Cerebellar nuclear complex (tissue), 1 donor: ENCODE measurements around the gene TMEM176A.
"Not testable (repeated sequence)": the region's sequence is repeated elsewhere in the genome, so short reads cannot be mapped to it uniquely, and the experiment has no call there.

Experiments used
- DNase-seq, 2 experiments: peaks; one replicate each; lab custom pipeline; 2025; lab: John Stamatoyannopoulos, UW

The TMEM176A gene

DNA sequence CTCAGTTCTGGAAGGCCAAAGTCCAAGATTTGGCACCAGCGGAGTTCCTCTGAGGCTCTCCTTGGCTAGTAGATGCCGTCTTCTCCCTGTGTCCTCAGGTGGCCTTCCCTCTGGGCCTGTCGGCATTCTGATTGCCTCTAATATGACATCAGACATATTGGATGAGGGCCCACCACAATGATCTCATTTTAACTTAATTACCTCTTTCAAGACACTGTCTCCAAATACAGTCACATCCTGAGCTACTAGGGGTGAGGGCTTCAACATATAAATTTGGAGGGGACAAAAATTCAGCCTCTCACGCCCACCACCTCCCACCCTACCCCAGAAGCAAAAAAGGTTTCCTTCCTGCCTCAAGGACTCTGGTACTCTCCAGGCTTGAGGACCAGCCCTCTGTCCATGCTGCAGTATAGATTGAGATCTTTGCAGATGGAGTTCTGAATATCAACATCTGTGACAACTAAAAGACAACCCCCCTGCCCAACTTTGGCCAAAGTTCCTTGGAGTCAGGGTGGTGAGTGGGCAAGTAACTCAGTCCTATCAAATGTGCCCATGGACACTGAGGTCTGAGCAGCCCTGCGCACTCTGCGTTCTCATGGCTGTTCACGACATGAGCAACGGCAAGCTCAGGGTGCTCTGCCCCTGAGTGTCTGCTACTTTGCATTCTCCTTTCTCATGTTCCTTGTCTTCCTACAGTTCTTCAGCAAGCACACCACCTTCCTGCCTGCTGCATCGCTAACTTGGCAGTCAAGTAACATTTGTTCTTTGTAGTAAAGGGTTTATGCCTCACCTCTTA, 11.9 kb upstream of the TMEM176A start:
- DNase-seq, result no peak

DNA sequence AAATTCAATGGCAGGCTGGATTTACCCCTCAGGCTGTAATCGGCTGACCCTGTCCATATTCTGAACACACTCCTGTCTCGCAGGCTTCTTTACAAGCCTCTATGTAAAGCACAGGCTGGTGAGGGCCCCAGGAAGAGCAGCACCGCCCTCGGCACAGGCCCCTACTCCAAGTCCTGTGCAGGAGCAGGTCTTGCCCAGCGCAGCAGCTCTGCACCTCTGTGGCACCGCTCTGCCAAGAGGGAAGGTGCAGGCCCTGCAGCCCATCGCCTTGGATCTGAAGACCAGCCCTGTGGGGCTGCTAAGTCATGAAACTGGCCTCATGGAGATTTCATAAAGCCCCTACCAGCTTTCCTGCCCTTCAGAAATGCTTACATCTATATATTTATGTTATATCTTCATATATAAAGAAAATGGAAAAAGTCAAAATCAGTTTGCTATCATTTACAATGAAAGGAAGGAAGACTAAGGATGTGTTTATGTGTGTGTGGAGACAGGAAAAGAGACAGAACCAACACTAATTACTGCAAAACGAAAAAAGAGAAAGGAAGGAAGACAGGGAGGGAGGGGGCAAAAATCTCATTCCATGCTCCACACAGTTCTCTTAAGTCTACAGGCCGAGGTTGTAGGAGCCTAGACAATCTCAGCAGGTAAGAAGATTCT, 10.0 kb upstream of the TMEM176A start:
- DNase-seq, result no peak

DNA sequence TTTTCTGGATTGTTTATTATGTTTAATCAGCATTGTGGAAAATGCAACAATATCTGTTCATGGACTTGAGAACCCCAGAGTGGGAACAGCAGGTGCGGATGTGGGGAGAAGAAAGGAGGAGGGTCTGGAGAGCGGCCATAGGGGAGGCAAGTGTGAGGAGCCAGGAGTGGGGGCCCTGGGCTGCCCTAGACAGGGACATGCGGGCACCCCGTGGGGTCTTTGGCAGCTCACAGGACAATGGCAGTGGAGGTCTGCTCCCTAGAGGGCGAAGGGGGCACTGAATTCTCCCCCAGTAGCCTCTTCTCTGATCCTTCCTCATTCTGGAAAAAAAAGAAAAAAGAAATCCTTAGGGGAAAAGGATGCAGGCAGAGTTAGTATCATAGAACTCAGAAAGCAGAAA, 9.3 kb upstream of the TMEM176A start:
- no peak for DNase-seq

DNA sequence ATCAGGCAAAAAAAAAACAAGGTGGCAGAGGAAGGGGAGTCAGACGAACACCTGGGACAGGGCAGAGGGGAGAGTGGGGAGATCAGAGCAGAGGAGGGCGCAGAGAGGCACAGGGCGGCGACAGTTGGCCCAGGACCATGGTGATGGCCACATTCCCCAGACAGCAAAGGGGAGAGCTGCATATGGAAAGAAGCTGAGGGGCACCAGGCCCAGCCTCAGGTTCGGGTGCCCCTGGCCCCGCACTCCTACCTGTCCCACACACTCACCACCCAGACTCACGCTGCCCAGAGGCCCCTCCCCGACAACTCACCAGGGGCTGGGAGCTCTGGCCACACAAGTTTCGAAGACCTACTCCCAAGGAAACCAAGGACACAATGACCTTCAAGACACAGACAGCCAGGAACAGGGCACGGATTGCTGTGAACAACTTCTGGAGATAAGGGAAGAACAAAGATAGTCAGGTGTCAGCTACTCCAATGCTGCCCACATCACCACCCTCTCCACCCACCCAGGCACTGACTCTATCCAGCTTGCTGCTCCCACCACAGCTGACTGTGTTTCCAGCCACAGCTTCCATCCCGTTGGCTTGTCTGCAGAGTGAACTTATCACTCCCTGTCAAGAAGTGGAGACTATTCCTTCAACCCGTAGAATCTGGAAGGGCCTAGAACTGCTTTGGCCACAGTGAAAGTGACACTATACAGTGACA, 8.7 kb upstream of the TMEM176A start:
- no peak for DNase-seq

DNA sequence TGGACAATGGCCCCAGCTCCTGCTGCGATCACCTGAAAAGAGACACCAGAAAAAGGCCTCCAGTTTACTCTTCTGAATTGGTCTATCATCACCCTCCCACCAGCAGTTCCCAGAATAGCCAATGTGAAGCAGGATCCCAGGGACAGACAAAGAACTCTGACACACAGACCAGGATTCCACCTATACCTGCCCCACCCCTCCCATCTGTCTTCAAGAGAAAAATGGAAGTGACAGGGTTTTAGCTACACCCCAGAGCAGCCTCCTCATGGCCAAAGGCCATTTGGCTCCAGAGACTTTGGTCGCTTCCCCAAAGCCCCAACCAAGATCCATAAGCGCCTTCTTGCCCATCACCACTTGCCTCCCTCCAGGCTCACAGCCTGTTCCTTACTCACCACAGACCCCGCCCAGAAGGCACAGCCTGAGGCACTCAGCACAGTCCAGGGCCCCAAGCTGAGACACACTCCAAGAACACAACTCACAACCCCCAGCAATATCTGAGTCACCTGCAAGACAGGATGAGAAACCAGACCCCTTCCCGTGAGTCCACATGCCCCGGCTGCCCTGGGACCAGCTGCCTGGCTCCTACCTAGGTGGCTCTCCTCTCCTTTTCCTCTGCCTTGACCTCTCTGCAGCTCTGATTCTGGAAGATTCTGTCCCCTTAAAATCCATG, 6.9 kb upstream of the TMEM176A start:
- DNase-seq, result no peak

DNA sequence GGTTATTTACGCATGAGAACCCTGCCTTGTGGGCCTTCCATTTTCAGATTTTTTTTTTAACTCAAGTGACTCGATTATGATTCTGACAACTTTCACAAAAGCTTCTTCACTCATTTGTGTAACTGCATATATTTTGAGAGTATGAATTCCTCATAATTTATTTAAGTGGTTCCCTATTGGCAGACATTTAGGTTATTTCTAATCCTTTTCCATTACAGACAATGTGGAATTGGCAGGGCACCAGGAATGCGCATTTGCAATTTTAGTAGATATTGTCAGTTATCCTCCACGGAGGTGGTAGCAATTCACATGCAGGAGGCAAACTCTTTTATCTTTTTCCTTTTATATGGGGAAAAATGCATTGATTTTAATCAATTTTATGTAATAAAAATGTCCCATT, 2.9 kb upstream of the TMEM176A start:
- no peak for DNase-seq

DNA sequence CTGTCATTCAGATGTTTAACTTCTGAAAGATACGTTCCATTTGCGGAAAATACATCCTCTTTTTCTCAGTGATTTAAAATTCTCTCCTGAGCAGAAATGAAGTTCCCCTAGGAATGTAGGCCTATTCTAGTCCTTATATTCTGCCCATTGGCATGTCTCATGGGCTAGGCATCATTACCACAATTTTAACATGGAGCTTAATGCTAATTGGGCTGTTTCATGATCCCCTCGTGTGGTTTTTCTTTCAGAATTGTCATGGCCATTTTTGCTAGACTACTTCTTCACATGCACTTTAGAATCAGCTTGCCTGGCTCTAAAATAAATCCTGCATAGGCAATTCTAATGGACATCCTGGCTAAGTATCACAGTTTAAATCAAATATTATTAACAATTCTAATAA, 1.4 kb upstream of the TMEM176A start:
- no peak for DNase-seq

DNA sequence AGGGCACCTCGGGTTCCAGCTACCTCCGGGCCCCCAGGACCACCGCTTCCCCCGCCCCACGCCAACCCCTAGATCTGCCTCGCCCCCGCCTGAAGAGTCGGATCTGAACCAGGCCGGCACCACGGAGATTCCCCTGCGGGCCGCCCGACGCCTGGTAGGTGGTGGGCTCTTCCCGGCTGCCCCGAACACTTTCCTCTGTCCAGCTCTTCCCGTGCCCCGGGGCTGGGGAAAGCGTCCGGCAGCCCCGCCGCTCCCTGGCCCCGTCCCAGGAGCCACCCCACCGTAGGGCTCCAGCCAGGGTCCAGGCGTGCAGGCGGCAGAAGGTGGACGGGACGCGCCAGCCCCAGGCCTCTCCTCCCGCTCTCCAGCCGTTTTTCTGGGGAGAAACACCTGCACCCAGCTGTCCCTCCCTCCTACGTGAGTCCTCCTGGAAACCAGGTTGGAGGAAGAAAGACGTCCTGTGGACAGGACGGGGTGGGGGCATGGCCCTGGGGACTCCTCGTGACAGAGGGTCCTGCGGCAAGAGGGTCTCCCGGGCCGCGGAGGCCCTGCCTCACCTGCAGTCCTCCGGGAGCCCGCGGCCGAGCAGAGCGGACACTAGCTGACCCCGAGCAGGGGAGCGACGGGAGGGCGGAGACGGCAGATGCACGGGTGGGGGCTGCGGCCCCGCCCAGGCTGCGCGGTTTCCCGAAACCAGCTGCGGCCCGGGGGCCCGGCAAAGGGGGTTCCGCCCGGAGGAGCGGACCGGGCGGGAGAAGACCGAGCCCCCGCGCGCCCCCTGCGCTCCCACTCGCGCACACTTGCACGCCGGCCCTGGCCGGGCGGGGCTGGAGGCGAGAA, 608 bp upstream of the TMEM176A start, which contains the start of gene TMEM176B:
Gene TMEM176B, minus strand, starts transcription at position 624 of the 840 bp plus-strand sequence. CDS start 3,795 bp downstream, outside the sequence.
- no peak for DNase-seq

DNA sequence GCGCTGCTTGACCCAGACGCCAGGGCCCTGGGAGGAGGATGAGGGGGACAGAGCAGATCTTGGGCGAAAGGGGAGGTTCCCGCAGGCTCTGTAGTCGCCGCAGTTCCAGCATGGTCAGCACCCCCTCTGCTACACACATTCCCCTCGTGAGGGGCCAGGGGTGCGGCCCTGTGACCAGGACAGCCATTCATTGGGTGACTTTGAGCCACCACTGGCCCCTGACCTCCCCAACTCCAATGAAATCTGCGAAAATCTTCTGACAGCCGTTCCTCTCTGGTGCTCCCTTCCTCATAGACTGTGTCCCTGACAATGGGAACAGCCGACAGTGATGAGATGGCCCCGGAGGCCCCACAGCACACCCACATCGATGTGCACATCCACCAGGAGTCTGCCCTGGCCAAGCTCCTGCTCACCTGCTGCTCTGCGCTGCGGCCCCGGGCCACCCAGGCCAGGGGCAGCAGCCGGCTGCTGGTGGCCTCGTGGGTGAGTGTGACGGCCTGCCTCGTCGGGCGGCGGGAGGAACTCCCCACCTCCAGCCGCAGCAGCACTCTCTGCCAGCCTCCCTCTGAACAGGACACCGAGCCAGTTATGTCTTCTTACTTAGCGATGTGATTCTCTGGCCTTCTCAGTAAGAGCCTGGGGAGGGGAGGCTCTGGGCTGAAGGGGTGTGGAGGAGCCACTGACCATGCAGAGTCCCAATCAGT, 825 bp downstream of the TMEM176A start:
- DNase-seq, result no peak

DNA sequence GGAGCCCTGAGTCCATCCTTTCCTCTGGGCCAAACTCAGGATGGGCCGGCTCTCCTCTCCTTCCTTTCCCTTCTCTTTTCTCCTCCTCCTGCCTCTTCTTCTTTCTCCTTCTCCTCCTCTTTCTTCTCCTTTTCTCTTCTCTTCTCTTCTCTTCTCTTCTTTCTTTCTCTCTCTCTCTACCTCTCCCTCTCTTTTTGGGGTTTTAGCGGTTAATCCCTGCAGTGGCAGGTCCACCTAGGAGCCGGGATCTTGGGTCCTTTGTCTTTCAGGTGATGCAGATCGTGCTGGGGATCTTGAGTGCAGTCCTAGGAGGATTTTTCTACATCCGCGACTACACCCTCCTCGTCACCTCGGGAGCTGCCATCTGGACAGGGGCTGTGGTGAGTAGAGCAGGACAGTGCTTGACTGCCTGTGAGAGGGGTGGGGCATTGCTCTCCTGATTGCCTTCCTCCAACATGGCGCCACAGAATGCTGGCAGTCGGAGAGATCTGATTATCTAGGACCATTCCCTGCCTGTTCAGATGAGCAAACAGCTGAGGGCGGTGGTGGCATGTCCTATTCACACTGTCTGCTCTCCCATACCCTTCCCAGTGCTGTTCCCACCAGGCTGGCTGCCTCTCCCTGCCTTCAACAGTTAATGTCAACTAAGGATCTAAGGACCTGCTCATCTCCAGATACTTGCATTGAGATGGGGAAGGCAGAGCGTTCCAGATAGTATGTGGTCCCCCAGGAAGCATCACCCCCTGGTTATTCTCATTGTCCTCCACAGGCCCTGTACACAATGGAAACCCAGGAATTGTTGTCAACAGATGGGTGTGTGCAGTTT, 1.6 kb downstream of the TMEM176A start:
- DNase-seq, result no peak

DNA sequence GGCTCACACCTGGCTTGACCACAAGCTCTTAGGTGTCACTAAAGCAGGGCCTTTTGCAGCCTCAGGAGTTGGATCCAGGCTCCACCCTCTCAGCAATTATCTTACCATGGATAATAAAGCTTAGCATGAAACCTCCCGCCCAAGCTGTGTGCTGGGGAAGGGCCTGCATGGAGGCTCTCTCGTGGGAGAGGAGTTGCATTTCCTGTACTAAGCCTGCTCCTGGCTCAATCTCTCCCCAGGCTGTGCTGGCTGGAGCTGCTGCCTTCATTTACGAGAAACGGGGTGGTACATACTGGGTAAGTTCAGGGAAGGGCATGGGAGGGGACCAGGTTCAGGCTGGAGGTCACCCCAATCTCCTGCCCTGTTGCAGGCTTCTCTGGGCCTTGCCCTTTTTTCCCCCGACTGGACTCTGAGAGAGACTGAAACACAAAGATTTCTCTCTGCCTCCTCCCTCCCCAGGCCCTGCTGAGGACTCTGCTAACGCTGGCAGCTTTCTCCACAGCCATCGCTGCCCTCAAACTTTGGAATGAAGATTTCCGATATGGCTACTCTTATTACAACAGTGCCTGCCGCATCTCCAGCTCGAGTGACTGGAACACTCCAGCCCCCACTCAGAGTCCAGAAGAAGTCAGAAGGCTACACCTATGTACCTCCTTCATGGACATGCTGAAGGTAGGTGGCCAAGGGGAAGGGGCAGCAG, 2.7 kb downstream of the TMEM176A start:
- no peak for DNase-seq

DNA sequence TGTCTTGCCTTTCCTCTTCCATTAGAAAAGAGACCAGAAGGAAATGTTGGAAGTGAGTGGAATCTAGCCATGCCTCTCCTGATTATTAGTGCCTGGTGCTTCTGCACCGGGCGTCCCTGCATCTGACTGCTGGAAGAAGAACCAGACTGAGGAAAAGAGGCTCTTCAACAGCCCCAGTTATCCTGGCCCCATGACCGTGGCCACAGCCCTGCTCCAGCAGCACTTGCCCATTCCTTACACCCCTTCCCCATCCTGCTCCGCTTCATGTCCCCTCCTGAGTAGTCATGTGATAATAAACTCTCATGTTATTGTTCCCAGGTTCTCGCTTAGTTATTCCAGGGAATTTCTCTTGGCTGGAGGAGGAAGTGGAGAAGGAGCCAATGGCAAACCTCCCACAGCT, 4.2 kb downstream of the TMEM176A start:
- no peak for DNase-seq

DNA sequence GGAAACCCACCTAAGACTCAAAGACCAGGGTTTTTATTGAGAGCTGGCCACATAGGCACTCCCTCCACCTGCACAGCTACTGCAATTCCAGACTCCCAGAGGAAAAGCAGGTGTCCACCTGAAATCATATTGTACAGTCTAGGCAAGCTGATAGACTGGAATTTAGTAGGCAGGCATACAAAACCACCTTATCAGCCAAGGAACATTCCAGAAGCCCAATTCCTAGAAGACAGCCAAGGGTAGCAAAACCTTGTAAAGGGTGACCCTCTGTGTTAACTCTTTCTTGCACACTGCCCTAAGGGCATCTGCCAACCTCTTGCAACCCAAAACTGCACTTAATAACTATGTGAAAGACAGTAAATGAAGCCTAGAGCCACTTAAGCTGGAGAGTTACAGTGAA, 5.3 kb downstream of the TMEM176A start:
- no peak for DNase-seq

DNA sequence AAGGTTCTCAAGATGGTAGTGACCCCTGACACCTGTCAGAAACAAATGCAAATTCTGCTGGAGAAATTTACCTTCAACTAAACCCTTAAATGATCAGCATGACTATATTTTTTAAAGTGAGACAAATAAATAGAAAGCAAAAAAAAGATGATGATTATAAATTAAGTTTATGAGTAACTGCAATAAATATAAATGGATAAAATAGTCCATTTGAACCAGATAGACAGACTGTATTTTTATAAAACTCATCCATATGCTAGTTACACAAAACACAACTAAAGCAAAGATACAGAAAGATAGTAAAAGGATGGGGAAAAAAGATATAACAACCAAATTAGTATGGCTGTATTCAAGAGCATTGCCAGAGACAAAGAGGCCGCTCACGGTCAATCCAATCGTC, 5.9 kb downstream of the TMEM176A start:
- DNase-seq, result no peak

DNA sequence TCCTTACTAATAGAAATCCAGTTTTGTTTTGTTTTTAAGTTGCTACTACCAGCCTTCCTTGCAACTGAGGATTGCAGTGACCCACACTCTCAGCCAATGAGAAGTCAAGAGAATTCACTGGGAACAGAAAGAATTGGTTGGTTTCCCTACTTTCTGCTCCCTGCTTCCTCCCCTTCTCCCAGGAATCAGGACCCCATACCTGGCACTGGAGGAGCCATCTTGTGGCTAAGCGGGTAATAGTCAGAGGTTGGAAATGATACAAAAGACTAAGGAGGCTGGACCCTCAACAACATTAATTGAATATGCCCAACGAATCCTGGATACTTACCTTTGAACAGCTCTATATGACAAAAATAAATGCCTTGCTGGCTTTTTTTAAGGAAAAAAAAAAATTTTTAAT, 6.3 kb downstream of the TMEM176A start:
- no peak for DNase-seq

DNA sequence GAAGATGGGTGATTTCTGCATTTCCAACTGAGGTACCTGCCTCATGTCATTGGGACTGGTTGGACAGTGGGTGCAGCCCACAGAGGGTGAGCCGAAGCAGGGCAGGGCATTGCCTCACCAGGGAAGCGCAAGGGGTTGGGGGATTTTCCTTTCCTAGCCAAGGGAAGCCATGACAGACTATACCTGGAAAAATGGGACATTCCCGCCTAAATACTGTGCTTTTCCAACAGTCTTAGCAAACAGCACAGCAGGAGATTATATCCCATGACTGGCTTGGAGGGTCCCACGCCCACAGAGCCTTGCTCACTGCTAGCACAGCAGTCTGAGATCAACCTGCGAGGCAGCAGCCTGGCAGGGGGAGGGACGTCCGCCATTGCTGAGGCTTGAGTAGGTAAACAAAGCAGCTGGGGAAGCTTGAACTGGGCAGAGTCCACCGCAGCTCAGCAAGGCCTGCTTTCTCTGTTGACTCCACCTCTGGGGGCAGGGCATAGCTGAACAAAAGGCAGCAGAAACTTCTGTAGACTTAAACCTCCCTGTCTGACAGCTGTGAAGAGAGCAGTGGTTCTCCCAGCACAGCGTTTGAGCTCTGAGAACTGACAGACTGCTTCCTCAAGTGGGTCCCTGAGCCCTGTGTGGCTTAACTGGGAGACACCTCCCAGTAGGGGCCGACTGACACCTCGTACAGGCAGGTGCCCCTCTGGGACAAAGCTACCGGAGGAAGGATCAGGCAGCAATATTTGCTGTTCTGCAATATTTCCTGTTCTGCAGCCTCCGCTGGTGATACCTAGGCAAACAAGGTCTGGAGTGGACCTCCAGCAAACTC, 7.3 kb downstream of the TMEM176A start:
- not testable (repeated sequence) for DNase-seq

DNA sequence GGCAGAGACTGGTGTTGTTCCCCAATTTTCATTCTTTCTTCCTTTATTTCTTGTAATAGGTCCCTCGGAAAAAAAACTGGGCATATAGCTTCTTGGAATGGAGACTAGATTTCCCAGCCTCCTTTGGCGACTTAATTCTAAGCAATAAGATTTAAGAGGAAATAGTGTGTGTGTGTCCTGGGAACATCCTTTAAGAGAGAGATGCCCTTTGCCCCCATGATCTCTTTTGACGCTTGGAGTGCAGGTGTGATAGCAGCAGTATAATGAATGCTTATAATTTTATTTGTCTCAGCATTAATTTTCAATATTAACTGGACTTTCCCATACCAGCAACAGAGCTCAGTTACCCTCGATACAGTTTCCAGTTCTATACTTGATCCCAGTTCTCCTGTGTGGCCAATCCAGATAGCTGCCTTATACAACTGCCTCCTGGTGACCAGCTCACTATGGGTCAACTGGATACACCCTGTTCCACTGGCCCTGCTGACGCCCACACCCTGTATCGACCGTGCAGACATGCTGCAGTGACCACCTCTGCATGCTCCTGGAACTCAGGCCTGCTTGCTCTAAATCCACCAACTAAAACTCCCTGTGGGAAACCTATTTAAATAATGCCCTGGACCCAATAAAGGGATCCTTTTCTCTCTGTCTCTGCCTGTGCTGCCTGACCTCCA, 13.9 kb downstream of the TMEM176A start:
- no peak for DNase-seq

DNA sequence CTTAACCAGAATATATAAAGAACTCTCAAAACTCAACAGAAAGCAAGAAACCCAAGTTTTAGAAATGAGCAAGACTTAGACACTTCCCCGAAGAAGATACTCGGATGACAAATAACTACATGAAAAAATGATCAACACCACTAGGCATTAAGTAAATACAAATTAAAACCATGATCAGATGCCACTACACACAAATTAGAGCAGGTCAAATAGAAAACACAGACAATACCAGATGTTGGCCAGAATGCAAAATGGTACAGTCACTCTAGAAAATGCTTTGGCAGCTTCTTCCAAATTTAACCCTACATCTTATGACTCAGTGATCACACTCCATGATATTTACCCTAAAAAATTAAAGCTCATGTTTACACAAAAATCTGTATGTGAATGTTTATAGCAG, 18.4 kb downstream of the TMEM176A start:
- DNase-seq, result no peak
